Breast epithelium (tissue), 4 donors: ENCODE data around the gene VIT. TPM values are rescaled to one million over a fixed set of nuclear protein-coding genes. Genes with fewer than 3 reads are reported as not detected.

Experiments
- DNase-seq, 2 donors: peaks; one replicate each; pipeline ENCODE4 v3.0.0-alpha.2; 2019; ENCODE audit warnings: low spot score in 2 of 2
- H3K27ac ChIP-seq, 2 donors: fragments of 200-600 bp; sonication (generic) in 1 of 2; one replicate each; pipeline ENCODE4 v1.5.1; 2016 to 2019; ENCODE audit warnings: mild to moderate bottlenecking in 1 of 2
- H3K27me3 ChIP-seq, 2 donors: fragments of 200-600 bp; sonication (generic) in 1 of 2; one replicate each; pipeline versions ENCODE4 v1.5.1 to v1.6.0; 2017 to 2019; ENCODE audit warnings: control low read depth in 1 of 2, mild to moderate bottlenecking in 1 of 2
- H3K36me3 ChIP-seq: fragments of 200-600 bp; one replicate; pipeline ENCODE4 v1.5.1; 2019
- H3K4me1 ChIP-seq, 2 donors: fragments of 200-600 bp; sonication (generic); one replicate each; pipeline ENCODE4 v1.5.1; 2016 to 2019; ENCODE audit warnings: control low read depth in 1 of 2
- H3K4me3 ChIP-seq, 3 donors: fragments of 200-600 bp; sonication (generic); 1 replicate in 2 of 3; 2 replicates in 1 of 3; pipeline ENCODE4 v1.5.1; 2016 to 2019; ENCODE audit warnings: mild to moderate bottlenecking in 3 of 3, moderate library complexity in 2 of 3
- H3K9me3 ChIP-seq, 2 donors: fragments of 200-600 bp; sonication (generic) in 1 of 2; one replicate each; pipeline ENCODE4 v1.5.1; 2016 to 2019; ENCODE audit warnings: control low read depth in 1 of 2
- POLR2A ChIP-seq: fragments of 450-650 bp; IDR thresholded peaks from one replicate; pipeline ENCODE4 v1.6.1; 2016; ENCODE audit warnings: antibody characterized with exemption, mild to moderate bottlenecking, moderate library complexity
- POLR2AphosphoS5 ChIP-seq, 3 donors: sonication (generic); formaldehyde crosslinking; IDR thresholded peaks; one replicate each; pipeline ENCODE4 v1.6.1; 2017; ENCODE audit warnings: antibody characterized with exemption in 3 of 3
- intact Hi-C: fragments of 100-400 bp; cut with DNase I; formaldehyde crosslinking; loops from one replicate; pipeline ENCODE4 v1.15.1; 2023; ENCODE audit warnings: low total_unique reads
- total RNA-seq, 3 donors: library from RNA; depleted of rRNA; stranded (reverse); fragments of >200 nt; gene quantifications; one replicate each; pipeline ENCODE4 v1.1.0, GENCODE V29; 2016
- TF ChIP-seq, protein P1 (sequence below), 3 donors: fragments of 450-650 bp; IDR thresholded peaks; one replicate each; pipeline ENCODE4 v1.5.1; 2016 to 2017; ENCODE audit warnings: antibody characterized with exemption in 3 of 3, mild to moderate bottlenecking in 3 of 3, moderate library complexity in 3 of 3

Gene VIT
- total RNA-seq, 3 donors from 2014 or later, result 7.9 to 136 (median 9.2) TPM

DNA sequence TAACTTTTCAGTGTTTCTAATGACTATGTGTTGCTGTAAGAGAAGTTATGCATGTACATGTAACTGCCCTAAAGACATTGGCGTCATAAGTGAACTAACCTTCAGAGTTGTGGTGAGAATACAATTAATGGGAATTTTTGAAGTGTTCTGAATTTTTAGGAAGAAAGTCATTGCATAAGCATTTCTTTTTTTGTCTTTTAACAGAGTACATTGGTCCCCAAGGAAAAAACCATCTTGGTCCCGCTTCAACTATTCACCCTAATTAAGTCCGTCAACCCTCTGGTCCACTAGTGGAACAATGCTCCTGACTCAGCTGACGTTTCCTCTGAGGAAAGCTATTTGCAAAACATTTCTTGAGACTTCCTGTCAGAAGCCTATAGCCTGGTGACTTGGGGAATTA lies 41.1 kb upstream of the VIT start:
- H3K36me3 ChIP-seq, result no peaks in the 10 kb centered on the region
- intact Hi-C loops, result no loop called here

DNA sequence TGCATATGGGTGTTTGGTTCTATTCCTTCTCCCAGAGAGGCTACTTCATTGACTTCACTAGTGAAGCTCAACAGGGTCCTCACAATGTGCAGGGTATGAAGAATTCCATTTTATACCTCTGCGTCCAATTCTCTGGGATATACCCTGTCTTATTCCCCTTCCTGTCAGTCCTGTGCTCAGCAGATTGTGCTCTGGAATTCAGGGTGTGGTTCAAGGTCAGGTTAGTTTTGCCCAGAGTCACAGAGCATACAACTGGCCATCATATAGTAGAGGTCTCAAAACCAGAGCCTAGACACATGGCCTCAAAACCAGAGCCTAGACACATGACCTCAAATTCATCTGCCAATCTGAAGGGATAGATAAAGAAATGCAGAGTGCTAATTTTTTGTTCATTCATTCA lies 38.8 kb upstream of the VIT start:
- TF ChIP-seq POLR2A, result no peak
- TF ChIP-seq, protein P1, sequence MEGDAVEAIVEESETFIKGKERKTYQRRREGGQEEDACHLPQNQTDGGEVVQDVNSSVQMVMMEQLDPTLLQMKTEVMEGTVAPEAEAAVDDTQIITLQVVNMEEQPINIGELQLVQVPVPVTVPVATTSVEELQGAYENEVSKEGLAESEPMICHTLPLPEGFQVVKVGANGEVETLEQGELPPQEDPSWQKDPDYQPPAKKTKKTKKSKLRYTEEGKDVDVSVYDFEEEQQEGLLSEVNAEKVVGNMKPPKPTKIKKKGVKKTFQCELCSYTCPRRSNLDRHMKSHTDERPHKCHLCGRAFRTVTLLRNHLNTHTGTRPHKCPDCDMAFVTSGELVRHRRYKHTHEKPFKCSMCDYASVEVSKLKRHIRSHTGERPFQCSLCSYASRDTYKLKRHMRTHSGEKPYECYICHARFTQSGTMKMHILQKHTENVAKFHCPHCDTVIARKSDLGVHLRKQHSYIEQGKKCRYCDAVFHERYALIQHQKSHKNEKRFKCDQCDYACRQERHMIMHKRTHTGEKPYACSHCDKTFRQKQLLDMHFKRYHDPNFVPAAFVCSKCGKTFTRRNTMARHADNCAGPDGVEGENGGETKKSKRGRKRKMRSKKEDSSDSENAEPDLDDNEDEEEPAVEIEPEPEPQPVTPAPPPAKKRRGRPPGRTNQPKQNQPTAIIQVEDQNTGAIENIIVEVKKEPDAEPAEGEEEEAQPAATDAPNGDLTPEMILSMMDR (IDR thresholded peaks at IDR 0.05), result no peak
- no peak for TF ChIP-seq POLR2AphosphoS5 (IDR thresholded peaks at IDR 0.05)
- H3K27ac ChIP-seq, result no peak overlapping the region
- no peaks in the 10 kb centered on the region for H3K36me3 ChIP-seq
- no peaks in the 10 kb centered on the region for H3K27me3 ChIP-seq
- no peak for DNase-seq
- no peaks in the 10 kb centered on the region for H3K9me3 ChIP-seq
- no peak overlapping the region for H3K4me3 ChIP-seq
- no peaks in the 10 kb centered on the region for H3K4me1 ChIP-seq
- intact Hi-C loops, result no loop called here

More for the DNA sequence above, 41.1 kb upstream of the VIT start:
- H3K27me3 ChIP-seq, result no peaks in the 10 kb centered on the region
- H3K27ac ChIP-seq, result peak overlapping the region; percentile 67 to 83
- DNase-seq, result peak in 1 of 2 donors; percentile 50
- TF ChIP-seq POLR2AphosphoS5 (IDR thresholded peaks at IDR 0.05) (peak in 1 of 3 donors; percentile 41), POLR2A (no peak)
- H3K9me3 ChIP-seq, result no peaks in the 10 kb centered on the region
- no peak overlapping the region for H3K4me3 ChIP-seq
- H3K4me1 ChIP-seq, result no peaks in the 10 kb centered on the region

DNA sequence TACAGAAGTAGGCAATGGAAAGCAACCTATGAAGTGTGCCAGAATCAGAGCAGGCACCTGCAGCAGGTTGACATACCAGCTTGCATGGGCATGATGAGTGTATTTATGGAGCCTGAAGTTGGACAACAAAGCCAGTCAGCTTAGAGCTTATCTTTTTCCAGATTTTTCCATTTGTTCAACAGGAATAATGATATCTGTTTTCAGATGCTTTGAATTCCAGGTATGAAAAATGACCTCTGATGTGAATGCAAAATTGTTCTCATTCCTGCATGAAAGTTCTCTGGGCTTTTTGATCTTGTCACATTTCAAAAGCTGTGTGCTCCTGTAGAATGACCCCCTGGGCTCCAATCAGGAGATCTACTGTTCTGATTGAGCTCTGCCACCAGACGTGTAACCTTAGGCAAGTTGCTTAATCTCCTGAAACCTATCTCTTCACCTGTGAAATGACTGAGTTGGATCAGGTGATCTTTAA lies 38.2 kb upstream of the VIT start:
- Histone ChIP-seq H3K4me3 (no peak overlapping the region), H3K9me3 (no peaks in the 10 kb centered on the region), H3K27me3 (no peaks in the 10 kb centered on the region), H3K36me3 (no peaks in the 10 kb centered on the region), H3K27ac (no peak overlapping the region), H3K4me1 (no peaks in the 10 kb centered on the region)
- intact Hi-C loops, result no loop called here
- DNase-seq, result no peak
- TF ChIP-seq POLR2A, result no peak
- TF ChIP-seq, protein P1 (IDR thresholded peaks at IDR 0.05), result no peak
- TF ChIP-seq POLR2AphosphoS5 (IDR thresholded peaks at IDR 0.05), result no peak

DNA sequence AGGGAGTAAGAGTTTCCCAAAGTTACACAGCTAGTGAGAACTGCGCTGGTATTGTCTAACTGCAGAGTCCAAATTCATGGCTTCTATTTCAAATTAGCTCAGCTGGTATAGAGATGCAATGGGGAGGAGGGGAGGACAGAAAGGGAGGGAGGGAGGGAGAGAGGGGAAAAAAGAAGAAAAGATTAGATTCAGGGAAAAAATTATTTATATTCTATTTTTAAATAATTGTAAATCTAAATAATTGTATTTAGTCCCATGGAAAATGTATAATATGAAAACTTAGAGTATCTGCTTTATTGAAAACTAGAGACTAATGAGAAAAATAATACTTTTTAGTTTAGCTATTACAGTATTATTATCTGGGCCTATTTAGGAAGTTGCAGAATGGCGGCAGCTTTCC lies 37.3 kb upstream of the VIT start:
- intact Hi-C loops, result no loop called here
- Histone ChIP-seq H3K27me3 (no peaks in the 10 kb centered on the region), H3K9me3 (no peaks in the 10 kb centered on the region)

DNA sequence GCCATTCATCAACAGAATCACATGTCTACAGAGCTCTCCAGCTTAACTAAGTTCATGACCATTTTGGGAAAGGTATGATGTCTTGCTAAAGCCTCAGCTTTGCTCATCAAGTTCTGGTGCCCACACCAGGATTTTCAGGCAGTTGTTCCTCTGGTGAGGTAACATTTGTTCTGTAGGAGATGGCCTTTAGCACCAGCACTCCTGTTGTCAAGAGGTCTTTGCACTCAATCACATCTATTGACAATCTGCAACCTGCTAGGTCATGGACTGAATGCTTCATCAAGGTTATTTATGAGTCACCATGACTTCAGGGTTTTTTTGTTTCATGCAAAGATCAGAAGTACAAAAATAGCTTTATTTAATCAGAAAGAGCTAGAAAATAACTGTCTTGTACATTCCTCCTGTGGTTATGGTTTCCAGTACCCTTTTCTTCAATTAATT lies 36.6 kb upstream of the VIT start:
- no peak overlapping the region for H3K4me3 ChIP-seq
- intact Hi-C loops, result no loop called here
- TF ChIP-seq, protein P1 (IDR thresholded peaks at IDR 0.05), result no peak
- TF ChIP-seq POLR2AphosphoS5 (IDR thresholded peaks at IDR 0.05) (no peak), POLR2A (no peak)
- H3K4me1 ChIP-seq, result no peaks in the 10 kb centered on the region
- no peaks in the 10 kb centered on the region for H3K36me3 ChIP-seq
- DNase-seq, result no peak
- no peaks in the 10 kb centered on the region for H3K9me3 ChIP-seq
- no peak overlapping the region for H3K27ac ChIP-seq
- no peaks in the 10 kb centered on the region for H3K27me3 ChIP-seq

More for the DNA sequence above, 37.3 kb upstream of the VIT start:
- Histone ChIP-seq H3K4me3 (no peak overlapping the region), H3K27ac (no peak overlapping the region), H3K4me1 (no peaks in the 10 kb centered on the region), H3K36me3 (no peaks in the 10 kb centered on the region)
- no peak for DNase-seq
- no peak for TF ChIP-seq POLR2A
- TF ChIP-seq POLR2AphosphoS5 (IDR thresholded peaks at IDR 0.05), result no peak
- TF ChIP-seq, protein P1 (IDR thresholded peaks at IDR 0.05), result no peak

DNA sequence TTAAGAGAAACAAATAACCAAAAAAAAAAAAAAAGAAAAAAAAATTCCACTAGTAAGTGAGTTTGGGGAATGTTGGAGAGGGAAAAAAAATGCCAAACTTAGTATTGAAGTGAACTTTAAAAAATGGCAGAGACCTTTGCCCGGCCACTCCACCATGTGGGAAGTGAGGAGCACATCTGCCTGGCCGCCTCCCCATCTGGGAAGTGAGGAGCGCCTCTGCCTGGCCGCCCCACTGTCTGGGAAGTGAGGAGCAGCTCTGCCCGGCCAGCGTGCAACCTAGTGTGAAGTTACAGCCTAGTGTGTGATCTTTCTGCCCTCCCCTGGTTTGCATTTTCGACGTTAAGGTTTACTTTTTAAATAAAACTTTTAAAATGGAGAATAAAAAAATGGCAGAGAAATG lies 33.9 kb upstream of the VIT start:
- TF ChIP-seq POLR2AphosphoS5 (IDR thresholded peaks at IDR 0.05), result no peak
- TF ChIP-seq POLR2A, result no peak
- TF ChIP-seq, protein P1 (IDR thresholded peaks at IDR 0.05), result no peak
- H3K27me3 ChIP-seq, result no peaks in the 10 kb centered on the region
- no peaks in the 10 kb centered on the region for H3K9me3 ChIP-seq
- intact Hi-C loops, result no loop called here
- H3K4me3 ChIP-seq, result no peak overlapping the region
- H3K27ac ChIP-seq, result no peak overlapping the region
- DNase-seq, result no peak
- no peaks in the 10 kb centered on the region for H3K4me1 ChIP-seq
- no peaks in the 10 kb centered on the region for H3K36me3 ChIP-seq
